ENCODE results near the gene MAD1L1. TPM values are rescaled to one million over a fixed set of nuclear protein-coding genes. Genes with fewer than 3 reads are reported as not detected.

Gene MAD1L1
- total and polyA plus RNA-seq, 8 donors, result 21.4 to 58.8 (median 22.5) TPM

DNA sequence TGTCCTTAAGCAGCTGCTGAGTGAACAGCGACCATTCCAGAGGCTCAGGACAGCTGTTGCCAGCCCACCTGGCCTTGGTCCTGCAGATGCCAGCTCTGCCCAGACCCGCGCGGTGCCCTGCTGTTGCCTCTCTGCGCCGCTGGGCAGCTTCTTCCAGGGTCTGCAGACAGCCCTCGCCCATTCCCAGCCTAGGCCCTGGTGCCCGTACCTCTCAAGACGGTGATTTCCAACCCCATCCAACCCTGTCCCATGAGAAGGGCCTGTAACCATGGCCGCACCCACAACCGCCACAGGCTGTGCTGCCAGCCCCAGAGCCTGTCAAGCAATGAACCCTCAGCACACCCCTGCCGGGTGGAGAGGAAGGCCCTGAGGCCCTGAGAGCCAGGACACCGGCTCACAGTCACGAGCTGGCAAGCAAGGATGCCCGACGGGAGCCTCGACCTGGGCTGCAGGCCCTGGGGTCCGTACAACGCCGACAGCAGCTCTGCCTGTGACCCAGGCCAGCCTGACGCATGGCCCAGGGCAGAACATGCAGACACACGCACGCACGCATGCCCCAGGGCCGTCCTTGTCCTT lies 231.9 kb downstream of the MAD1L1 start:
- ATAC-seq, result no peak

DNA sequence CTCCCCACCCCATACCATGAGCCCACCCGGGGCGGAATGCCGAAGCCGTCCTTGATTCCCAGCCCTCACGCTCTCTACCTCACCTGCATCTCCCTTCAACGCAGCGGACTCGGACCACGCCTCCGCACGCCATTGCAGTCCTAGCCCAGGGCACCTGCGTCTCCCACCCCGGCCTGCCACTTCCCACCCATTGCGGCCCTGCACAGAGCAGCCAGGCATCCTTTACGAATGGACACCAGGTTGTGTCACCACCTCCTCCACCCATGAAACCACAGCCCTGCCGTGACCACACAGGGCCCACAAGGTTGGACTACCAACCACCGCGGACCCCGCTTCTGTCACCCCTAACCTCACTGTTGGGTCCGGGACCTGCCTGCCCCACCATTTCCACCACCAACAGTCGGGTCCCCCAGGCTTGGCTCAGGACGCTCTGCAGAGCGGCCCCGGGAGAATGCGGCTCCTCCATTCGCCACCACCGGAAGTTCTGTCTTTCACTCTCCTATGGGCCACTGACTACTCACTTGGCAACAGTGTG lies 232.5 kb downstream of the MAD1L1 start:
- TF ChIP-seq, protein P1, sequence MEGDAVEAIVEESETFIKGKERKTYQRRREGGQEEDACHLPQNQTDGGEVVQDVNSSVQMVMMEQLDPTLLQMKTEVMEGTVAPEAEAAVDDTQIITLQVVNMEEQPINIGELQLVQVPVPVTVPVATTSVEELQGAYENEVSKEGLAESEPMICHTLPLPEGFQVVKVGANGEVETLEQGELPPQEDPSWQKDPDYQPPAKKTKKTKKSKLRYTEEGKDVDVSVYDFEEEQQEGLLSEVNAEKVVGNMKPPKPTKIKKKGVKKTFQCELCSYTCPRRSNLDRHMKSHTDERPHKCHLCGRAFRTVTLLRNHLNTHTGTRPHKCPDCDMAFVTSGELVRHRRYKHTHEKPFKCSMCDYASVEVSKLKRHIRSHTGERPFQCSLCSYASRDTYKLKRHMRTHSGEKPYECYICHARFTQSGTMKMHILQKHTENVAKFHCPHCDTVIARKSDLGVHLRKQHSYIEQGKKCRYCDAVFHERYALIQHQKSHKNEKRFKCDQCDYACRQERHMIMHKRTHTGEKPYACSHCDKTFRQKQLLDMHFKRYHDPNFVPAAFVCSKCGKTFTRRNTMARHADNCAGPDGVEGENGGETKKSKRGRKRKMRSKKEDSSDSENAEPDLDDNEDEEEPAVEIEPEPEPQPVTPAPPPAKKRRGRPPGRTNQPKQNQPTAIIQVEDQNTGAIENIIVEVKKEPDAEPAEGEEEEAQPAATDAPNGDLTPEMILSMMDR (IDR thresholded peaks at IDR 0.05), result no peak
- intact Hi-C loops (cut with DNase I), result no loop called here
- no peak overlapping the region for H3K4me3 ChIP-seq
- no peak overlapping the region for H3K27ac ChIP-seq
- H3K36me3 ChIP-seq, result peaks cover 0 to 22% of the 10 kb centered on the region in 2 donors
- H3K9me3 ChIP-seq, result no peaks in the 10 kb centered on the region
- H3K4me1 ChIP-seq, result no peaks in the 10 kb centered on the region
- no peaks in the 10 kb centered on the region for H3K27me3 ChIP-seq
- no peak for ATAC-seq
- DNase-seq, result peak in 1 of 4 donors; percentile 76

More for the DNA sequence above, 231.9 kb downstream of the MAD1L1 start:
- H3K4me3 ChIP-seq, result no peak overlapping the region
- no peaks in the 10 kb centered on the region for H3K4me1 ChIP-seq
- TF ChIP-seq, protein P1 (IDR thresholded peaks at IDR 0.05), result no peak
- peaks cover 0 to 22% of the 10 kb centered on the region in 2 donors for H3K36me3 ChIP-seq
- H3K27ac ChIP-seq, result no peak overlapping the region
- no peaks in the 10 kb centered on the region for H3K27me3 ChIP-seq
- intact Hi-C loops (cut with DNase I), result no loop called here
- DNase-seq, result peak in 1 of 4 donors; percentile 79
- no peaks in the 10 kb centered on the region for H3K9me3 ChIP-seq

DNA sequence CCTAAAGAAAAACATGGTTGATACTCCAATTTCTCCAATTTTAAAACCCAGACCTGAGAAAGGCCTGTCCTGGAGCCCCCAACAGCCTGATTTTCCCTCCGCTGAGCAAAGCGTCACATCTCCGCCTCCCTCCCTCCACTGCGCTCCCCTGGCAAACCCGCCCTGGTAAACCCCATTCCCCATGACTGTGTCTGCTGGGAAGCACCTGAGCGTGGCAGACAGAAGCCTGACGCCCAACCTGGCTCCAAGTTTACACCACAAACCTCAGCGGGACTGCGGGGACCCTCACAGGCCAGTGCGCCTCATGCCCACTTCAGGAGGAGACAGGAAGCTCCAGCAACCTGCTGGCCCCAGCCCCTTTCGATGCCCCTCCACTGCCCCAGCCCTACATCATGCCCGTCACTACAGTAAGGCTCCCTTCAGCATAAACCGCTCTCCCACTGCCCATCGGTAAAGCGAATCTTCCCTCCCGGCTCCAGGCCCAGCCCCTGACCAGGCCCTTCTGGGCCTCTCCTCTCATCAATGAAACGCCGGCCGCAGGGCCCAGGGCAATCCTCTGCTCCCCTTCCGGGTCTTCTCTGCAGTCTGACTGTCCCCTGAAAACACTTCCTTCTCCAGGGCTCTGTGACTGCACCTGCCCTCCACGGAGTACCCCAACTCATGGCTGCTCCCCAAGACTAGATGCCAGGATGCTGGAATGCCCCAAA lies 233.3 kb downstream of the MAD1L1 start:
- H3K4me3 ChIP-seq, result no peak overlapping the region
- no peaks in the 10 kb centered on the region for H3K9me3 ChIP-seq
- H3K36me3 ChIP-seq, result peaks cover 0 to 19% of the 10 kb centered on the region in 2 donors
- intact Hi-C loops (cut with DNase I), result no loop called here
- H3K27ac ChIP-seq, result no peak overlapping the region
- TF ChIP-seq, protein P1 (IDR thresholded peaks at IDR 0.05), result no peak
- no peaks in the 10 kb centered on the region for H3K27me3 ChIP-seq
- H3K4me1 ChIP-seq, result no peaks in the 10 kb centered on the region
- DNase-seq, result peak in 1 of 4 donors; percentile 63
- ATAC-seq, result no peak

DNA sequence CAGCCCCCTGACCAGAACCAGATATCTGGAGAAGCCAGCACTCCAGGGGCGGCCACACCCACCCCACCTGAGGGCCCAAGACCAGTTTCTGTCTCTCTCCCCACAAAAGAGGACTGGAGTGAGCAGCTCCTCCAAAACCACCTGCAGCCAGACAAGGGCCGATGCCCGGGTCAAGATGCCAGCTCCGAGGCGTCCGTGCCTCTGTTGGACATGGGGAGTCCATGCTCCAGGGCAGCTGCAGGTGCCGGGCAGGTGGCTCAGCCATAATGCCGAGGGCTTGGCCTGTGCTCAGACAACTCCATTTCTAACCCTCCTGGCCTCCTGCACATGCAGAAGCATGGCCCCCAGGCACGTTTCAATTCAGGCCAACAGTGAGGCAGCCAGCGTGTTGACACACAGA lies 234.6 kb downstream of the MAD1L1 start:
- DNase-seq (peak in 1 of 4 donors; percentile 49), ATAC-seq (no peak)
- intact Hi-C loops (cut with DNase I), result no loop called here
- H3K36me3 ChIP-seq, result peaks cover 0 to 11% of the 10 kb centered on the region in 2 donors
- no peaks in the 10 kb centered on the region for H3K27me3 ChIP-seq
- no peaks in the 10 kb centered on the region for H3K4me1 ChIP-seq
- no peak overlapping the region for H3K27ac ChIP-seq
- TF ChIP-seq, protein P1 (IDR thresholded peaks at IDR 0.05), result no peak
- no peak overlapping the region for H3K4me3 ChIP-seq
- H3K9me3 ChIP-seq, result no peaks in the 10 kb centered on the region

DNA sequence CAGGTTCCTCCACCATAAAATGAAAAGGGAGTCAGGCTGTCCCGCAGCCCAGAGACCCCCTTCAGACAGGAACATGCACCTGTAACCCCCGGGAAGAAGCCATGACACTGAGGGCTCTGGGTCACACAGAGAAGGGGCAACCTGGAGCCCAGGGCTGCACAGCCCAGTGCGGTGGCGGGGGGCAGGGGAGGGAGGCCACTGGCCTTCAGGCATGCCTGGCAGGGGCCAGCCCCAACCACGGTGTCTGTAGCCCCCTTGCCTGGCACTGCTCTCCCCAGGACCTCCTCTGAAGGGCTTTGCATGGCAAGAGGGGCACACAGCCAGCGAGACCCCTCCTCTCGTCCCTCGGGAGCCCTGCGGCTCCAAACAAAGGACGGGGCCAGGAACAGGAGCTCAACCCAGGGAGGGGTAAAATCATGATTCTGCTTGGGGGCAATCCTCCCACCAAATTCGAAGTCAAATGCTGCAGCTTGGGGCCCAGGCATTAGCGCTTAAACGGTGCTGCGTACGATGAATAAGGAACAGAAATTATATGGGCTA lies 235.1 kb downstream of the MAD1L1 start:
- no peak overlapping the region for H3K4me3 ChIP-seq
- H3K27ac ChIP-seq, result no peak overlapping the region
- peaks cover 0 to 11% of the 10 kb centered on the region in 2 donors for H3K36me3 ChIP-seq
- TF ChIP-seq, protein P1 (IDR thresholded peaks at IDR 0.05), result no peak
- DNase-seq, result peak in 1 of 4 donors; percentile 51
- no peaks in the 10 kb centered on the region for H3K9me3 ChIP-seq
- H3K4me1 ChIP-seq, result no peaks in the 10 kb centered on the region
- ATAC-seq, result no peak
- no peaks in the 10 kb centered on the region for H3K27me3 ChIP-seq
- intact Hi-C loops (cut with DNase I), result no loop called here

Measured in left lung (tissue), 10 donors.